GM10248 (cell line): ENCODE results near the gene DBX2.
"Not testable (repeated sequence)": the region's sequence is repeated elsewhere in the genome, so short reads cannot be mapped to it uniquely, and the experiment has no call there.

Source experiments
- CTCF ChIA-PET: fragments of 300-600 bp; sonication (Branson Sonifier 250); formaldehyde crosslinking; extraction: SDS; loops from one replicate; lab custom pipeline; 2021; ENCODE audit warnings: antibody characterized with exemption; lab: Yijun Ruan, JAX
- POLR2A ChIA-PET: fragments of 350-650 bp; sonication (Branson Sonifier 250); formaldehyde crosslinking; extraction: SDS; loops from one replicate; lab custom pipeline; 2020; ENCODE audit warnings: antibody characterized with exemption; lab: Yijun Ruan, JAX
- DNase-seq: peaks from one replicate; pipeline ENCODE4 v3.0.0; 2012; ENCODE audit errors: extremely low spot score
- TF ChIP-seq, protein P1 (sequence below): IDR thresholded peaks from 2 replicates; pipeline ENCODE4 v1.5.1; 2012; ENCODE audit warnings: mild to moderate bottlenecking, low read depth; ENCODE audit errors: extremely low read depth, missing control alignments, control extremely low read depth

DBX2 gene

DNA sequence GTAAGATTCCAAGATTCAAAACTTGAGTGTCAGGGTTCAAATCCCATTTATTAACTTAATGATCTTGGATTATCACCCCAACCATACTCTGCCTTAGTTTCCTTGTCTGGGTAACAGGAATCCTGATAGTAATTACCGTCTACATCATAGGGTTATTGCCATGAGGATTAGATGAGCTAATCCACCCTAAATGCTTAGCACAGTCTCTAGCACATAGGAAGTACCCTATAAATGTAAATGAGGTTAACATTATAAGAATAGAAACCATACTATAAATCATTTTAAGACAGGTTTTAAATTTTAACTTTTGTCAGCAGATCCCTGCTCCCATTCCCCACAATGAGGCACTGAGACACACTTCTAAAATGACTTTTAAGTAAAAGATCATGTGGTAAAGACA, 36.5 kb downstream of the DBX2 start:
- POLR2A ChIA-PET, result no interaction called here
- CTCF ChIA-PET, result no interaction called here
- DNase-seq, result no peak
- TF ChIP-seq, protein P1, sequence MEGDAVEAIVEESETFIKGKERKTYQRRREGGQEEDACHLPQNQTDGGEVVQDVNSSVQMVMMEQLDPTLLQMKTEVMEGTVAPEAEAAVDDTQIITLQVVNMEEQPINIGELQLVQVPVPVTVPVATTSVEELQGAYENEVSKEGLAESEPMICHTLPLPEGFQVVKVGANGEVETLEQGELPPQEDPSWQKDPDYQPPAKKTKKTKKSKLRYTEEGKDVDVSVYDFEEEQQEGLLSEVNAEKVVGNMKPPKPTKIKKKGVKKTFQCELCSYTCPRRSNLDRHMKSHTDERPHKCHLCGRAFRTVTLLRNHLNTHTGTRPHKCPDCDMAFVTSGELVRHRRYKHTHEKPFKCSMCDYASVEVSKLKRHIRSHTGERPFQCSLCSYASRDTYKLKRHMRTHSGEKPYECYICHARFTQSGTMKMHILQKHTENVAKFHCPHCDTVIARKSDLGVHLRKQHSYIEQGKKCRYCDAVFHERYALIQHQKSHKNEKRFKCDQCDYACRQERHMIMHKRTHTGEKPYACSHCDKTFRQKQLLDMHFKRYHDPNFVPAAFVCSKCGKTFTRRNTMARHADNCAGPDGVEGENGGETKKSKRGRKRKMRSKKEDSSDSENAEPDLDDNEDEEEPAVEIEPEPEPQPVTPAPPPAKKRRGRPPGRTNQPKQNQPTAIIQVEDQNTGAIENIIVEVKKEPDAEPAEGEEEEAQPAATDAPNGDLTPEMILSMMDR, result no peak

DNA sequence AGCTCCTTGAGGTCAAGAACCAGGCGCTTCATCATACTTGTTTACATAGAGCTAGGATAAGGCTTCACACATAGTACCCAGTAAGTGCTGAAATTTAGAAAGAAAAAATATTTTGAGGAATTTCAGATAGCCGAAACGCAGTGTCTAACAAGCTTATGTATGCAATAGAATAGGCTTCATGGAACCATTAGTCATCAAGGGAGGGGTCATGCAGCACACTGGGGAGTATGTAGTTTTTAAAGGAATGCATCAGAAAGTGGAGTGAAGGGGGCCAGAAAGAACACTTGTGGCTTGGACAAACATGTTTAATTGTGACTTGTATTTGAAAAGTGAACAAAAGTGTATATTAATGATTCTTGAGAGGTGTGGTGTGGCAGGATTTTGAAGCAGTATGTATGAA, 38.1 kb downstream of the DBX2 start:
- TF ChIP-seq, protein P1, result no peak
- POLR2A ChIA-PET, result no interaction called here
- no peak for DNase-seq
- CTCF ChIA-PET, result interaction anchor here (0.9 to 1.3 kb wide), 3 partner anchors 18 to 64 kb away, joined by 4 to 5 read pairs (median 4); no protein-coding TSS in a partner anchor

DNA sequence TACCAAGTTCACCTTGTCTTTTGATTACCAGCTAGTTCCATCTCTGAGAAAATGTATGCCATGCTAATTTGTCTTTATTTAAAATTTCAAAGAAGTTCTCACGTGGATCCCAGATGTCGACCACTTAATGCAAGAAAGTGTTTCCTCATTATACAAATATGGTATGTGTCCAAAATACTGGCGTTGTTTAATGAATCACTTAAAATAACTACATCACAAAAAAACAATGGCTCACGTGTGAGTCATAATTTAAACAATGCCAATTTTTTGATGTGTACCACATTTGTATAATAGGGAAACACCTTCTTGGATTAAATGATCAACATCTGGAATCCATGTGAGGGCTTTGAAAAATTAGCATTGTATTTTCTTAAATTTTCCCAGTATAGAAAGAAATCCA, 40.8 kb downstream of the DBX2 start:
- TF ChIP-seq, protein P1, result no peak
- POLR2A ChIA-PET, result no interaction called here
- DNase-seq, result no peak
- CTCF ChIA-PET, result no interaction called here

DNA sequence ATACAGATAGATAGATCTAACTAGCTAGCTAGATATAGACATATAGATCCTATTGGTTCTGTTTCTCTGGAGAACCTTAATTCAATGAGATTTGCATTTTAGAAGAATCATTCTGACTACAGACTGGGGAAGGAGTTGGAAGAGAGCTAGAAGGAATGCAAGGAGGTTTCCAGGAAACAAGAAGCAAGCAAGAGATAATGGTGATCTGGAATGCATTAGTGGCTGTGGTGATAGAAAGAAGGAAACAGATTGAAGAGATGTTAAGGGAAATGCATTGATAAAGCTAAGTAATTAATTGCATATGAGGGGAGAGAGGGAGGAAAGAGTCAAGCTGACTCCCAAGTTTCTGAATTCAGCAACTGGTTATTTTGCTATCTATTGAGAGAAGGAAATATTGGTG, 42.7 kb downstream of the DBX2 start:
- ChIA-PET CTCF (no interaction called here), POLR2A (no interaction called here)
- no peak for DNase-seq
- TF ChIP-seq, protein P1, result no peak

DNA sequence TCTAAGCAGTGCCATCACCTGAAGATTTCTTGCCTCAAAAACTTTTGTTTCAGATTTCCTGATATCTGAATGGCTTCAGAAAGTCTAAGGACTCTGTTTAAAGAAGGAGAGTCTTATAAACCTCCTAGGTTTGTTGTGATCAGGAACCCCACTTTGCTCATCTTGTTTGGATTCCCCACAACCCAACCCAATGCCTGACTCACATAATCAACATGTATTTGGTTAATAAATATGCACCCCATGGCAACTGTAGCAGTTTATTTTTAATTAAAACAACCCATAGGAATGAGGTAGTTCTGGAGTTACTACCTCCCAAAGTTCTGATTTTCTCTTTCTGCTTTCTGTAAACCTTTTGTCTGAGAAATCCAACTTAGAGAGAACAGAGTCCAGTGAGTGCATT, 51.5 kb downstream of the DBX2 start:
- TF ChIP-seq, protein P1, result no peak
- POLR2A ChIA-PET, result no interaction called here
- CTCF ChIA-PET, result no interaction called here
- DNase-seq, result no peak

DNA sequence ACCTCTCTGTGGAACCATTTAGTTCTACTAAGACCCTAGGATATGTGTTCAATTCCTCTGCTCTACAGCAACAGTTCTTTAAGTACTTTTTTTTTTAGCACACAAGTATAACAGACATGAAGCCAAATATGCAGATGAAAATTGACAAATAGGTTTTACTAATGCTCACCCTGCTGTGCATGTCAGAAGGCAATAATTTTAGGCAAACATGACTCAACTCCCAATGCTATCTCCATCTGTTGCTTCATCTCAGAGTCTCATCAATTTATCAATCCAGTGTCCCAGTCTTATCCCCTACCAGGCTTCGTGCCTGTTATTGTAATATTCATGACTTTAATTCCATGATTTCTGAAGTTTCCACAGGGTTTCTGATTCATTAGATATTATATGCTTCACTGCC, 57.7 kb downstream of the DBX2 start:
- CTCF ChIA-PET, result no interaction called here
- TF ChIP-seq, protein P1, result no peak
- POLR2A ChIA-PET, result no interaction called here
- no peak for DNase-seq

DNA sequence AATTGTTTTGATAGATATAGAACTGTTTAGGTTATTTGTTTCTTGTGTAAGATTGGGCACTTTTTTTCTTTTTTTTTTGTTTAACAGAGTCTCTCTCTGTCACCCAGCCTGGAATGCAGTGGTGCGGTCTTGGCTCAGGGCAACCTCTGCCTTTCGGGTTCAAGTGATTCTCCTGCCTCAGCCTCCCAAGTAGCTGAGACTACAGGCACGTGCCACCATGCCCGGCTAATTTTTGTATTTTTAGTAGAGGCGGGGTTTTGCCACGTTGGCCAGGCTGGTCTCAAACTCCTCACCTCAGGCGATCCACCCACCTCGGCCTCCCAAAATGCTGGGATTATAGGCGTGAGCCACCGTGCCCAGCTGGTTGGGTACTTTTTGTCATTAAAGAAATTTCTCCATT, 66.0 kb downstream of the DBX2 start:
- POLR2A ChIA-PET, CTCF ChIA-PET, DNase-seq: not testable (repeated sequence)
